HepG2 (cell line): ENCODE measurements around the gene KIAA1549.

ENCODE experiments used
- CBX2 ChIP-seq, 2 experiments: fragments of 200-600 bp in 1 of 2; sonication (generic); formaldehyde crosslinking in 1 of 2; IDR thresholded peaks; 2 replicates each; pipeline versions ENCODE4 v1.7.0 to v1.8.1; 2018 to 2022; ENCODE audit warnings: low read depth in 2 of 2, low read length in 1 of 2, mild to moderate bottlenecking in 1 of 2, missing genetic modification reagents in 1 of 2
- HDAC2 ChIP-seq: sonication (generic); formaldehyde crosslinking; IDR thresholded peaks from 2 replicates; pipeline ENCODE4 v1.4.0; 2020; ENCODE audit warnings: missing genetic modification reagents
- MAFK ChIP-seq, 2 experiments: IDR thresholded peaks in 1 of 2; conservative IDR thresholded peaks in 1 of 2; 2 replicates each; pipeline ENCODE4 v1.6.1; 2011; ENCODE audit warnings: improper control_type of control experiment in 2 of 2, low read length in 2 of 2
- MIXL1 ChIP-seq: IDR thresholded peaks from 2 replicates; pipeline ENCODE4 v1.6.1; 2016
- PRDM15 ChIP-seq: sonication (generic); formaldehyde crosslinking; IDR thresholded peaks from 2 replicates; pipeline ENCODE4 v1.4.0; 2020; ENCODE audit warnings: missing genetic modification reagents
- SIN3B ChIP-seq: fragments of 150-350 bp; IDR thresholded peaks from 2 replicates; pipeline ENCODE4 v1.6.1; 2014; ENCODE audit warnings: low read length
- SMAD1 ChIP-seq: sonication (generic); formaldehyde crosslinking; IDR thresholded peaks from 2 replicates; pipeline ENCODE4 v1.4.0; 2020; ENCODE audit warnings: missing genetic modification reagents, low read depth, mild to moderate bottlenecking, borderline replicate concordance
- XBP1 ChIP-seq: sonication (generic); formaldehyde crosslinking; IDR thresholded peaks from 2 replicates; pipeline ENCODE4 v1.5.0; 2020; ENCODE audit warnings: missing genetic modification reagents
- ZBTB20 ChIP-seq: sonication (generic); formaldehyde crosslinking; IDR thresholded peaks from 2 replicates; pipeline ENCODE4 v1.8.1; 2023; ENCODE audit warnings: missing genetic modification reagents, low read depth, mild to moderate bottlenecking, borderline replicate concordance
- ZNF20 ChIP-seq: sonication (generic); formaldehyde crosslinking; IDR thresholded peaks from 2 replicates; pipeline ENCODE4 v1.4.0; 2020; ENCODE audit warnings: mild to moderate bottlenecking, moderate library complexity, missing genetic modification reagents
- ZNF260 ChIP-seq: sonication (generic); formaldehyde crosslinking; IDR thresholded peaks from 2 replicates; pipeline ENCODE4 v1.4.0; 2020; ENCODE audit warnings: missing genetic modification reagents, low read depth, mild to moderate bottlenecking, borderline replicate concordance
- ZNF326 ChIP-seq: sonication (generic); formaldehyde crosslinking; IDR thresholded peaks from 2 replicates; pipeline ENCODE4 v1.4.0; 2020; ENCODE audit warnings: missing genetic modification reagents, borderline replicate concordance
- ZNF839 ChIP-seq: sonication (generic); formaldehyde crosslinking; IDR thresholded peaks from 2 replicates; pipeline ENCODE4 v1.4.0; 2020; ENCODE audit warnings: missing genetic modification reagents, mild to moderate bottlenecking, borderline replicate concordance

- no peak for TF ChIP-seq ZBTB20 (CRISPR knock-in tag)
- TF ChIP-seq HDAC2 (CRISPR knock-in tag) = no peak
- TF ChIP-seq MIXL1 = no peak
- no peak for TF ChIP-seq XBP1
- TF ChIP-seq SMAD1 (CRISPR knock-in tag) = no peak
- no peak for TF ChIP-seq ZNF839 (CRISPR knock-in tag)
- TF ChIP-seq ZNF326 (CRISPR knock-in tag) = no peak
- TF ChIP-seq ZNF20 = no peak
- TF ChIP-seq PRDM15 (CRISPR knock-in tag) = no peak
- no peak for TF ChIP-seq SIN3B
- no peak for TF ChIP-seq CBX2 (IDR thresholded peaks at IDR 0.05; ENCODE audit: low read depth, low read length)
- no peak for TF ChIP-seq CBX2 (CRISPR knock-in tag; IDR thresholded peaks at IDR 0.05; ENCODE audit: low read depth)
- no peak for TF ChIP-seq ZNF260
- no peak for TF ChIP-seq MAFK (conservative IDR thresholded peaks at IDR 0.05 in 1 of 2, IDR thresholded peaks at IDR 0.05 in 1 of 2; ENCODE audit: low read length in 2 of 2)
Observed at GRCh38 chr7:138907201-138907847, 73.9 kb downstream of the KIAA1549 start.
